ENCODE data around the gene SYNDIG1L. TPM values are rescaled to one million over a fixed set of nuclear protein-coding genes. Genes with fewer than 3 reads are reported as not detected.

Gene SYNDIG1L
- total and polyA plus RNA-seq, 3 donors from 2014 or later: 0.16 to 0.25 (median 0.21) TPM

- H3K27ac ChIP-seq: no peak overlapping the region
- no peaks in the 10 kb centered on the region for H3K27me3 ChIP-seq
- H3K4me1 ChIP-seq: no peaks in the 10 kb centered on the region
- intact Hi-C loops (cut with DNase I; ENCODE audit: low total_unique reads): no loop called here
- H3K36me3 ChIP-seq (ENCODE audit: low read depth, missing control alignments): no peaks in the 10 kb centered on the region
- no peaks in the 10 kb centered on the region for H3K9me3 ChIP-seq
- H3K4me3 ChIP-seq: no peak overlapping the region
- WGBS, 2 donors: 89 to 95% methylated on average over 9 of the region's 9 CpGs
- TF ChIP-seq POLR2A (IDR thresholded peaks at IDR 0.05): no peak
- TF ChIP-seq, protein P1, sequence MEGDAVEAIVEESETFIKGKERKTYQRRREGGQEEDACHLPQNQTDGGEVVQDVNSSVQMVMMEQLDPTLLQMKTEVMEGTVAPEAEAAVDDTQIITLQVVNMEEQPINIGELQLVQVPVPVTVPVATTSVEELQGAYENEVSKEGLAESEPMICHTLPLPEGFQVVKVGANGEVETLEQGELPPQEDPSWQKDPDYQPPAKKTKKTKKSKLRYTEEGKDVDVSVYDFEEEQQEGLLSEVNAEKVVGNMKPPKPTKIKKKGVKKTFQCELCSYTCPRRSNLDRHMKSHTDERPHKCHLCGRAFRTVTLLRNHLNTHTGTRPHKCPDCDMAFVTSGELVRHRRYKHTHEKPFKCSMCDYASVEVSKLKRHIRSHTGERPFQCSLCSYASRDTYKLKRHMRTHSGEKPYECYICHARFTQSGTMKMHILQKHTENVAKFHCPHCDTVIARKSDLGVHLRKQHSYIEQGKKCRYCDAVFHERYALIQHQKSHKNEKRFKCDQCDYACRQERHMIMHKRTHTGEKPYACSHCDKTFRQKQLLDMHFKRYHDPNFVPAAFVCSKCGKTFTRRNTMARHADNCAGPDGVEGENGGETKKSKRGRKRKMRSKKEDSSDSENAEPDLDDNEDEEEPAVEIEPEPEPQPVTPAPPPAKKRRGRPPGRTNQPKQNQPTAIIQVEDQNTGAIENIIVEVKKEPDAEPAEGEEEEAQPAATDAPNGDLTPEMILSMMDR (IDR thresholded peaks at IDR 0.05): no peak
- DNase-seq: no peak
These were observed 45.8 kb downstream of the SYNDIG1L start for GRCh38 chr14:74380172-74380571.

DNA sequence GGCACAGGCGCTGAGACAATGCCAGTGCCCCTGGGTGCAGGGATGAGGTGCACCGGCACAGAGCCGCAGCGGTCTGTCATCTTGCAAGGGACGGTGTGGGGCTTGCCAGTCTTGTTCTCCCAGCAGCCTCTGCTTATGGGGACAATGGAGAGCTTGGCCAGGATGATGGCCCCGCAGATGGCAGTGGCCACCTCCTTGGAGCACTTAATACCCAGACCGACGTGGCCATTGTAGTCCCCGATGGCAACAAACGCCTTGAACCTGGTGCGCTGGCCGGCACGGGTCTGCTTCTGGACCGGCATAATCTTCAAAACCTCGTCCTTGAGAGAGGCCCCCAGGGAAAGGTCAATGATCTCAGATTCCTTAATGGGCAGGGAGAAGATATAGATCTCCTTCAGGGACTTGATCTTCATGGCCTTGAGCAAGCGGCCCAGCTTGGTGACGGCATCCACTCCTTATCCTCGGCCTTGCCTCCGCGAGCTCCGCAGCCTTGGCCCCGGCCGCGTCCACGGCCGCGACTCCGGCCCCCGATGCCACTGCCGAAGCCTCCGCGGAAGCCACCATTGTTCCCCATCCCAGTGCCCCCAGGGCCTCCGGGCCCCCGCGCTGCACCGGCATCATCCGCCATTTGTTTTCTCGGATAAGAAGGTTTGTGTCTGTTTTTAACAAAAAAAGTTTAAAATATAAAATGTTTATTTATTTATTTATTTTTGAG is 47.9 kb downstream of the SYNDIG1L start:
- H3K27me3 ChIP-seq: no peaks in the 10 kb centered on the region
- WGBS, 2 donors: 60 to 75% methylated on average over 23 to 38 of the region's 38 CpGs
- peak overlapping the region; percentile 12 to 15 for H3K4me3 ChIP-seq
- H3K36me3 ChIP-seq (ENCODE audit: low read depth, missing control alignments): no peaks in the 10 kb centered on the region
- intact Hi-C loops (cut with DNase I; ENCODE audit: low total_unique reads): no loop called here
- no peaks in the 10 kb centered on the region for H3K9me3 ChIP-seq
- H3K27ac ChIP-seq: no peak overlapping the region
- DNase-seq: no peak
- no peaks in the 10 kb centered on the region for H3K4me1 ChIP-seq
- TF ChIP-seq, protein P1 (IDR thresholded peaks at IDR 0.05): no peak
- TF ChIP-seq POLR2A (IDR thresholded peaks at IDR 0.05): no peak

DNA sequence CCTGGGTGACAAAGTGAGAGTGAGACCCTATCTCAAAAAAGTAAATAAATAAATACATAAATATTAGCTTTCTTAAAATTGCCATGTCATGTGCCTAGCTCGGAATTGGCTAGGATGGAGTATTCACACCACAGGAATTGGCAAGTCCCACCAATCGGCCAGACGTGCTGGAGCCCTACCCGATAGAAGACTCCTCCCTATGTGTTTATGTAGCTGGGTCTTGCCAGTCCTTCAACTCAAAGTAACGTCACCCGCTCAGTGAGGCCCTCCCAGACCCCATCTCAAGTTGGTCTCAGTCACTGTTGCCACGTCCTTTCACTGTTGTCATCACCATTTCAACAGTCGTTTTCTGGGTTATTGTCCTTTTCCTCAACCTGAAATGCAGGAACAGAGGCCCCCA is 57.6 kb downstream of the SYNDIG1L start:
- H3K4me1 ChIP-seq: no peaks in the 10 kb centered on the region
- no peaks in the 10 kb centered on the region for H3K36me3 ChIP-seq (ENCODE audit: low read depth, missing control alignments)
- H3K27ac ChIP-seq: no peak overlapping the region
- no peaks in the 10 kb centered on the region for H3K9me3 ChIP-seq
- 85 to 86% methylated on average over 8 of the region's 8 CpGs for WGBS, 2 donors
- TF ChIP-seq POLR2A (IDR thresholded peaks at IDR 0.05): no peak
- TF ChIP-seq, protein P1 (IDR thresholded peaks at IDR 0.05): no peak
- no peak for DNase-seq
- no peak overlapping the region for H3K4me3 ChIP-seq
- intact Hi-C loops (cut with DNase I; ENCODE audit: low total_unique reads): loop anchor here (10.0 kb wide), 1 partner anchor 106 kb away; no protein-coding TSS in a partner anchor
- H3K27me3 ChIP-seq: no peaks in the 10 kb centered on the region

DNA sequence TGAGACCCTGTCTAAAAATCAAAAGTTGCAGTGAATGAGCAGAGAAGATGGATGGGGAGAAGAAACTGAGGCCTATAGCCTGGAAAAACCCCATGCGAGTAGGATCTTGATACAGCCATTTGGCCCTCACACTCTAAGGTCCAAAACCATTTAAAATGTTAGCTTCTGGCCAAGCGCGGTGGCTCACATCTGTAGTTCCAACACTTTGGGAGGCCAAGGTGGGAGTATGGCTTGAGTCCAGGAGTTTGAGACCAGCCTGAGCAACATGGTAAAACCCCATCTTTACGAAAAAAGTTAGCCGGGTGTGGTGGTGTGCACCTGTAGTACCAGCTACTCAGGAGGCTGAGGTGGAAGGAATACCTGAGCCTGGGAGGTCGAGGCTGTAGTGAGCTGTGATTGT is 58.0 kb downstream of the SYNDIG1L start:
- TF ChIP-seq, protein P1 (IDR thresholded peaks at IDR 0.05): no peak
- TF ChIP-seq POLR2A (IDR thresholded peaks at IDR 0.05): no peak
- no peak overlapping the region for H3K27ac ChIP-seq
- no peaks in the 10 kb centered on the region for H3K36me3 ChIP-seq (ENCODE audit: low read depth, missing control alignments)
- 92 to 95% methylated on average over 6 of the region's 6 CpGs for WGBS, 2 donors
- no peaks in the 10 kb centered on the region for H3K9me3 ChIP-seq
- DNase-seq: no peak
- H3K27me3 ChIP-seq: no peaks in the 10 kb centered on the region
- intact Hi-C loops (cut with DNase I; ENCODE audit: low total_unique reads): loop anchor here (10.0 kb wide), 1 partner anchor 107 kb away; no protein-coding TSS in a partner anchor
- H3K4me1 ChIP-seq: no peaks in the 10 kb centered on the region
- no peak overlapping the region for H3K4me3 ChIP-seq

Data from testis (tissue), 3 donors.